Activated T-cell treated with anti-CD3 and anti-CD28 coated beads for 48 hours (primary cell): ENCODE data around the gene PPFIA4.

Experiments used
- DNase-seq: peaks from one replicate; pipeline ENCODE4 v3.0.0-alpha.2; 2020; ENCODE audit warnings: low read depth

The PPFIA4 gene

DNA sequence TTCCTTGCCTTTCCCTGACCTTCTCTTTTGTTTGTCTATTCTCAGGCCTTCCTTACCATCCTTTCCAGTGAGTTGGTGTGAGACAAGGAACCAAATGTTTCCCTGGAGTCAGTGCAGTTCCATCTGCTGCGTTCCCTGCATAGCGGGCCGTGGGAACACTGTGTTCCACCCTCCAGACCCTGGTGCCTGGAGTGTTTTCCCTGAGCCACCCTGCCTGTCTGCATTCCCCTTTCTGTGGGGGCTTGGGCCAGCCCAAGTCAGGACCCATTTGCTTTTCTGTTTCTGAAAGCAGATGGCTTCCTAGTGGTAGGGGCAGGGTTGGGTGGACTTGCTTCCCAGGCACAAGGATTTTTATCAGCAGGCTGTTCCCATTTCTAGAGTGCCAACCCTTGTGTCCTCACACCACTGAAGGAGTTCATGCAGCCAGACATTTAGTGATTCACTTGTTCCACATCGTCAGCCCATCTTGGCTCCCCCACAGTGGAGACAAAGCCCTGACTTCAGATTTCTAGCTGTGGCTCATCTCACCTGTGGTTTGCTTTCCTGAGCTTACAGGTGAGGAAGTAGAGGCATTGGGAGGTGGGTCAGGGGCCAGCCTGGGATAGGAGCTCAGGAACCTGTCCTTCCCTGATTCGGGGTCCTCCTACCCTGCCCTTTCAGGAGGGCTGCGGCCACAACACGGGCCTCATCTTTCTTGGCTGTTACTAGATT, 73.7 kb downstream of the PPFIA4 start:
- no peak for DNase-seq

DNA sequence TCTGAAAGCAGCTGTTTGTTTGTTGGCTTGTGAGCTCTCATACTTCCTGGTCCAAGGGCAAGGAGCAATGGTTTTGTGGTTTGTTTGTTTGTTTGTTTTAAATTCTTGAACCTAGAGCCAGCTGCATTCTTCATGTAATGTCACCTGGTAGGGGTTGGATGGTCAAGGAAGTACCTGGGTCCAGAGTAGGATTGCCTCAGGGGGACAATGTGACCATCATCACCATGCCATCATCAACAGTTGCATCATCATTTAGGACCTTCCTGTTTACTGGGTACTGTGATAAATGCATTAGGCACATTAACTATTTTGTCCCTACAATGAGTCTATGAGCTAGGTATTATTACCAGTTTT, 74.2 kb downstream of the PPFIA4 start:
- no peak for DNase-seq

DNA sequence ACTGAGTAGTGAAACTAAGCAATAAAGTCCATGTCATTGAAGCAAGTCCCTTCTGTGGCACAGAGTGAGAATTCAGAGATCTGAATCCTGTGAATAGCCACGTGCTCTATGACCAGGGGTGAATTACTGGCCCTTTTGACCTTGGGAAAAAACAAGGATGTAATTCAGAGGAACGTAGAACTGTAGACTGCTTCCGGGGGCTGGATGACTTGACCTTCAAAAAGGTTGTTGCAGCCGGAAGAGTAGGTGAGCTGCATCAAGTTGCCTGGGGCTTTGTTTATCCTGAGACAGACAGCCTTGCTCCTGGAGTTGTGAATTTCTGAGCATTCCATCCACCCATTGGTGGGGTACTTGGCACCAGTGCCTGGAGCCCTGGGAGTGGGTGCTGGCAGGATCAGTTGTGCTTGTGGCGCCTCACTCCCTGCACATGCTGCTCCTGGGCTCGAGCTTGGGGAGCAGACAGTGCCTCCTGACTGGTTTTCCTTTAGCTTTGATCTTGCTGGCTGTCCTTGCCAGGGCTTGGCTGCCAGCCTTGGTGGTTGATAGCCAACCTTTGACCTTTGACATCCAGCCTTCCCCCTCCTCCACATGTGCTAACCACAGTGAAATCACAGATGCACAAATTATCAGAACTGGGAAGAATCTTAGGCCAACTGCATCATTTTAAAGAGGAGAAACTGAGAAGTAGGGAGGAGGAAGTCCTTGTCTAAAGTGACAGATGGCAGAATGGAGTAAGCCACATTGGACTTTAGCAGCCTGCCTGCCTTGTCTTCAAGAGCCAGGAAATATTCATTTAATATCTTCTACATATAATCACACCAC, 75.7 kb downstream of the PPFIA4 start:
- DNase-seq: no peak

DNA sequence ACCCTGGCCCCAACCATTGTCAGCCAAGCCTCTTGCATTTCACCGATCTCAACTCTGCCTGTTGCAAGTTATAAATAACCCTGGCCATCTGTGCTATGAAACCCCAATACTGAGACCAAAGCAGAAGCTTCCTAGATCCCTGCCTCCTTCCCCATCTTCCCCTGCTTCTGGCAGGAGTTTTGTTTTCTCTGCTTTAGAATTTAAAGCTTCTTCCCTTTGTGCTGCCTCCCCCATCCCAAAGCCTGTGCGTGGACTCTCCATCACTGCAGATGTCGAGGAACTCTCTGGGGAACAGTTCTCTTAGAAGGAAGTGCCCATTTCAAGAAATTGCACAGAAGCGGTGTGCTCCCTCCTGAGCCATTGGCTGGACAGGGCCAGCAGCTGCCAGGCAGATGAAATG, 76.9 kb downstream of the PPFIA4 start:
- no peak for DNase-seq

DNA sequence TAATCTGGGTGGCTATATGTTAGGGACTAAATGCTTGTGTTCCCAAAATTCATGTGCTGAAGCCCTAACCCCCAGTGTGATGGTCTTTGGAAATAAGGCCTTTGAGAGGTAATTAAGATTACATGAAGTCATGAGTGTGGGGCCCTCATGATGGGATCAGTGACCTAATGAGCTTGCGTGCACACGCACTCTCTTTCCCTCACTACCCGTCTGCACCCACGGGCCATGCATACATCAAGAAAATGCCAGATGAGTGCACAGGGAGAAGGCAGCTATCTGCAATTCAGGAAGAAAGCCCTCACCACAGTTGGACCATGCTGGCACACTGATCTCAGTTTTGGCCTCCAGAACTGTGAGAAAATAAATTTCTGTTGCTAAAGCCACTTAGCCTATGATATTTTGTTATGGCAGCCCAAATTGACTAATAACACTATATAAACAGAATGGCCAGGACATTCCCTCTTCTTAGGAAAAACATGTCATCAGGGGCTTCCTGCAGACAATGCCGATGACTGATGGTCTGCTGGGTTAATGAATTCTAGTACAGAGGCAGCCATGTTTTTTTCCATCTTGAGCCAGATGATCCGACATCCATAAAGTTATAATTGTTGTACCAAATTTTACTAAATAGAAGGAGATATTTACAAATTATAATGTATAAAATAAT, 77.7 kb downstream of the PPFIA4 start:
- DNase-seq: no peak

DNA sequence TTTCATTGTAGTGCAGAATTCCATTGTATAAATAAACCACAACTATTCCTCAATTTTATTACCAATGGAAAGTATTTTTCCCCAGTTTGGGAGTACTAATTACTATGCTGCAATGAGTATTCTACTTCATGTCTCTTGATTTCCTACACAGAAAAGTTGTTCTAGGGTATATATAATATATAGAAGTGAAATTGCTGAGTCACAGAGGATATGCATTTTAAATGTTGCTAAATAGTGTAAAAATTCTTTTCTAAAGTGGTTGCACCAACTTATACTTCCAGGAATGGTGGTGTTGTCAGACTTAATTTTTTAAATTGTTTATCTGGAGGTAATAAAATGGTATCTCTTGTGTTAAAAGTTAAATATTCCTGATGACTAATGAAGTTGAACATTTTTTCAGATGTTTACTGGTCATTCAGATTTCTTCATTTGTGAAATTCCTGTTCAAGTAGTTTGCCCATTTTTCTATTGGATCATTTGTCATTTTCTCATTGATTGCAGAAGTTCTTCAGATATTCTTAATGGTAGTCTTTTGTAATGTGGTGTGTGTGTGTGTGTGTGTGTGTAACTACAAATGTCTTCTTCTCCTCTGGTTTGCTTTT, 78.6 kb downstream of the PPFIA4 start:
- no peak for DNase-seq

DNA sequence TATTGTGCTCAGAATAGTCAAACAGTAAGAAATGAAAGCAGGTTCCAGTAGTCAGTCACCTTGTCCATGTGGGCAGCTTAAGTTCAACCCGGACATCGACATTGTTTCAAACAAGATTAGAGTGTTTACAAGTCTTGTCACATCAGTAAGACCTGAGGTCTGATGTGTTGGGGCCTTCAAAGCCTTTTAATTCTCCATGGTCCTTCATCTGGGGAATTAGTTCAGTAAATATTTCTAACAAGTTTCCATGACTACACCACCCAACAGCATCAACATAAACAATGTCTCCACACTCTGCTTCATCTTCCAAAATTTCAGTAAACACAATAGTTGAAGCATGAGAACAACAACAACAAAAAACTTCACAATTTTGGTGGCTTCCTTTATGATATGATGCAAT, 86.2 kb downstream of the PPFIA4 start:
- no peak for DNase-seq

DNA sequence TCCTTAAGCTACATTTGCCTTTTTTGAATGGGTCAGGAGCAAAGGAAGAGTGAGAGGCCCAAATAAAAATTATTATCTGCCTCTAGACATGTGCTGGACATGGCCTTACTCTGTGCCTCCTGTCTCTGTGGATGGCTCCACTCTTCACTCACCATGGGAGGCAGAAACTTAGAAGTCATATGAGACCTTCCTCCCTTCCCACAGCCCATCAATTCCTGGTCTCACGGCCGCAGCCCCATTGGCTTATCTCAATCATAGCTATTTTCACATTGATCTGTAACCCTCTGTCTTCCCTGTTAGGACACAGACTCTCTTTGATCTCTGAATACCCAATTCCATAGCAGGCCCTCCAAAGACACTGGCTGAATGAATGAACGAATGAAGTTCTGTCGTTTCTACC, 87.0 kb downstream of the PPFIA4 start:
- no peak for DNase-seq

DNA sequence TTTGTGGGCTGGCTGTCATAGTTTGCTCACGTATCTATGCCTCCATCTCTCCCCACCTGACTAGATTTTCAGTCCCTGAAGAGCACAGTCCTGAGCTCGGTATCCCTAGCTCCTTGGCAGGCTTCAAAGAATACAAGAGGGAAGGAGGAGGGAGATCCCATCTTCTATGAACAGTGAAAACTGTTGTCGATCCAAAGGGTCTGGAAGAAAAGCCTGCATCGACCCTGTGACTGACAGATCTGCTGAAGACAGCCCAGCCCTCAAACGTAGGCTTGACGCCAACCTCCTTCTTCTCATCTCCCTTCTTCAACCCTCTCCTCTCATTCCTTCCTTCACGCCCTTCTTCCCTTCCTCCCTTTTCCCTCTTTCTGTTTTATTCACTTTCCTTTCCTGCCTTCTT, 87.9 kb downstream of the PPFIA4 start:
- DNase-seq: no peak

DNA sequence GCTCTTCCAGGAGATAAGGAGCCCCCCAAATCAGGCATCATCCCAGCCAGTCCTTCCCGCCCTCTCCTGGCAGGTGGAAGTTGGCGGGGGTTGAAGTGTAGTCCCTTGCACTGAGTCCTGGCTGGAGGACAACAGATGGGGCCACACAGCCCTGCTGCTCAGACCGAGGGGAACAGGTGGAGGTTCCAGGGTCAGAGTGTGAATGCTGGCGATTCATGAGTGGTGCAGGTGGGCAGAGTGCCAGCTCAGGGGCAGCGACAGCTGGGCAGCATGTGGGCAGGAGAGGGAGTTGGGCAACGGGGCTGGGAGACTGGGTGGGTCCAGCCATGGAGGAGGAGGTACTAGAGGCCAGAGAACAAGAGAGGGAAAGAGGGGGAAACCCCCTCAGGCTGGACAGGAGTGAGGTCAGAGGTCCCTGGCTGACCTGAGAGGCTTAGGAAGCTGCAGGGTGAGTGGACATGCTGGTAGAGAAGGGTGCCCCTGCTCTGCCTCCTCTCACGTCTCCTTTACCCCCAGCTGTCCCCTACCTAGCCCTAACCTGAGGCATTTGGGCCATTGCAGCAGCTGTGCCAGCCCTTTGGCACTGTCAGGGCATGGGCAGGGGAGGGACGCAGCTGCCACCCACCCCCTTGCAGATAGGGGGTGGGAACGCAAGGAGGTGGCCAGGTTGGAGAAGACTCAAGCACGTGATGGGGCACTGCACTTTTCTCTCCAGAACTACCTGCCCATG, 90.0 kb downstream of the PPFIA4 start:
- no peak for DNase-seq

DNA sequence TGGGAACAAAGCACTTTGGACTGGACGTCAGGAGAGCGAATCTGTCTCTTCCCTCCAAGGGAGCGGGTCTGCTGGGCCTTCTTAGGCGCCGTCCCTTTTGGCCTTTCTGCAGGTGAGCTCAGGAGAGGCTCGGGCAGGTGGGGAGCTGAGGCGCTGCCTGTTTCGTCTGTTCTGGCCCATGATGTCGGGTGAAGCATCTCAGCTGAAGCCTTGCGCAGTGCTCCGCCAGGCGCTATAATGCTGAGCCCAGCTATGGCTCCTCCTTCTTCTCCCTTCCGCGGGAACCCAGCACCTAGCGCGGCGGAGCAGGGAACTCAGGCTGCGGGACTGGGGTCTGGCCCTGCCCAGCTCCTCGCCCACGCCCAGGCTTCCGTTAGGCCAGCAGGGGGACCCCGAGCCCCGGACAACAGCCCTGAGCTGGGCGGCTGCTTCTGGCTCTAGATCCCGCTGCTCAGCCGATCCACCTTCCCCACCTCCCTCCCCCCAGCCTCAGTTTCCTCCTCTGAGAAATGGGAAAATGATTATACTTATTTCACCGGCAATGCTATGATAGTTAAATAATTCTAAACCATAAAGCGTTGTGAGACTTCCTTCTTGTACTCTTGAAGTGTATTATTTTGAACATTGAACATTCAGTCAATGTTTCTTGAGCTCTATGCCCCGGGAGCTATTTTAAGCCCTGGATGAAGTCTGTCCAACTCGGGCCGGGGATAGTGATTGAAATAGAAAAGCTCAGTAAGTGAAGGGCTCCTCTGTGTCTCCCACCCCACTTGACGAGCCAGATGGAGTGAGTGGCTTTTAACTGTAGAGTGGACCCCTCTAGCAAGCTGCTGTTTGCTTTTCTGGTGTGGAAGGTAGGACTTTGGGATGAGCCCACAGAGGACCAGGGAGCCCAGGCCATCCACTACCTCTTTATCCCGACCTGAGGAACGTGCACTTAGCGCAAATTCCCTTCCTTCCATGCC, 91.6 kb downstream of the PPFIA4 start:
- peak; percentile 51 for DNase-seq

DNA sequence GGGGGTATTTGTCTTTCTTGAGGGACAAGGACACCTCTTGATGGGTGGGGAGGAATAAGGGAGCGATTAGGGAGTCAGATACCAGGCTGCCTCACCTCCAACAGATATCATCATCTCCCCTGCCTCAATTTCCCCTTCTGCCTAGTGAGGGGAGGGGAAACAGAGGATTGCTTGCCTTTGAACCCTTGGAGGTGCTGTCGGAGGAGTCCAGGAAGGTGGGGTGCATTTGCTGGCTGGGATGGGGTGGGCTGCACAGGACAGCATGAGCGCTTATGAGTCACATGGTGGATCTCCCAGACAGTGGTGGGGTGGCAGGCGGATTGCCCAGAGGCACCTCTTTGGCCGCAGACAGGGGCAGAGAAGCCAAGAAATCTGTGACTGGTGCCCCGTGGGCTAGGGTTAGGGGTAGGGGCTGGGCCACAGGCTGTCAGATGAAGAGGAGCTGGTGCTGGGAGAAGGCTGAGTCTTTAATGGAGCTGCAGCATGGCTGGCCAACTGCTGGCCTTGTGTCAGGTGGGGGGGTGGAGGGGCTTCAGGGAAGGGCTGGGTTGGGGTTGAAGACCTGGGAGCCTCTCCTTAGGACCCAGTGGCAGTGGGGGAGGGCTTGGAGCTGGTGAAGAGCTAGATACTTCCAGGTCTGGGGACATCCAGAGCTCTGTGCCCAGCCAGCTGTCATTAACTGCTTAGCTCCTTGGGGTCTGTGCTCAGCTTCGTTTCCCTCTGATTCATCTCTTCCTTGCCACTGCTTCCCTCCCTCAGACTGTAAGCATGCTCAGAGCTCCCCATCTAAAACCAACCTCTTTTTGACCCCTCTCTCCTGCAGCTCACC, 94.2 kb downstream of the PPFIA4 start:
- DNase-seq: no peak

DNA sequence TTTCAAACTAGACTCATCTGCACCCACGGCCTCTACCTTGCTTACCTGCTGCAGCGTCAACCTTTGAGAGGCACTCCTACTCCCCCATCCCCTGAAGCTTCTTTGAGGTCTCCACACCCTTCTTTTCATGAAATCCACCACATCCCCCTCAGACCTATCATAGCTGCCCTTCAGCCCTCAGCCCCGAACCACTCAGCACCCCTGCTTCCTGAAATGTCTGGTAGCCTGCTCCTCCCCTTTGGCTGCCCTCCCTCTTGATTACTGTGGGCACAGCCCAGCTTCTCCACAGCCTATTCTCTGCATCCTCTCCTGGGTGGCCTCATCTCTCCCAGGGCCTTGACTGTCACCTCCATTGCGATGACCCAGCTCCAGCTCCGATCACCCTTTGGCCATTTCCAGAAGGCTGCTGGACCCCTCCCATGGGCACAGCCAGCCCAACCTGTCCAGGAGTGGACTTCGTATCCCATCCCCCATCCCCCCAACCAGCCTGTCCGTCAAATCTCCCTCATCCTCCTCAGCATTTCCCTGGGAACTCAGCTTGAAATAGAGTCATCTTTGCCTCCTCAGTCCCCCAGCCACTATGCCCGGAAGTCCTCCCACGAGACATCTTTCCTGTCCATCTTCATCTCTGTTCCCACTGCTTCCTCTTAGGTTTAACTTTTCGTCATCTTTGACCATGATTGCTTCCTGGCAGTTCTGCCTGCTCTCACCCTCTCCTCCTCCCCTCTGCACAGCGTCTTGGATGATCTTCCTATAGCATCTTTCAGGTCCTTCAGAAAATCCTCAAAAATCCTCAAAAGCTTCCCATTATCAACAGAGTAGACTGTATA, 95.1 kb downstream of the PPFIA4 start:
- no peak for DNase-seq

DNA sequence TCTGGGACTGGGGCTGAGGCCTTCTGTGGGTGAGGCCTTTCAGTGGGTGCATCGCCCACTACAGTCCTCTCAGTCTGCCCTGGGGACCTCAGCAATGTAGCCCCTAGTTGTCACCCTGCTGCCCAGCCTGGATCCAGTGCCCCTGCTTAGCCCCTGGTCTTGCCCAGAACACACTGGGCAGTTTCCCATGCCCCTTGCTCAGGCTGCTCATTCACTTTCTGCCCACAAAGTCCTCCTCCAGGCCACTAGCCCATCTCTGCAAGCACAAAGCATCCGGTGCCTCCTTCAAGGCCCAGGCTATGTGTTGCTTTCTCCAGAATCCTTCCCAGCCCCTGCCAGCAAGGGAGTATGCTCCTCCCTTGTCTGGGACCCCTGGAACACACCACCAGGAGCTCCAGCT, 95.9 kb downstream of the PPFIA4 start:
- DNase-seq: no peak

DNA sequence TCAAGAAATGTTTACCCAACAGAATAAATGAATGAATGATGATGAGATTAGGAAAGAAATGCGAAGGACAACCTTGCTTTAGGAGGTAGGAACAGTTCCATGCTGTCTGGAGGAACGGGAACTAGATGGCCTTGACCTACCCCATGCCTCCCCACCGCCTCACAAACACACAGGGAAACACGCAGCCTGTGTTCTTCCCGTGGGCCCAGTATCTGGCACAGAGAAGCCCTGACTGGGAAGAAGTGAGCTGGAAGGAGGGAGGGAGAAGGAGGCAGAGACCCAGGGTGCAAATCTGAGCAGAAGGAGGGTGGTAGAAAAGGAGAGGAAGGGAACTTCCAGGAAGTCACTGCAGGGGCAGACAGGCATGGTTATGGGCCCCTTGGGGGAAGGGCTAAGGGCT, 97.7 kb downstream of the PPFIA4 start:
- DNase-seq: no peak

DNA sequence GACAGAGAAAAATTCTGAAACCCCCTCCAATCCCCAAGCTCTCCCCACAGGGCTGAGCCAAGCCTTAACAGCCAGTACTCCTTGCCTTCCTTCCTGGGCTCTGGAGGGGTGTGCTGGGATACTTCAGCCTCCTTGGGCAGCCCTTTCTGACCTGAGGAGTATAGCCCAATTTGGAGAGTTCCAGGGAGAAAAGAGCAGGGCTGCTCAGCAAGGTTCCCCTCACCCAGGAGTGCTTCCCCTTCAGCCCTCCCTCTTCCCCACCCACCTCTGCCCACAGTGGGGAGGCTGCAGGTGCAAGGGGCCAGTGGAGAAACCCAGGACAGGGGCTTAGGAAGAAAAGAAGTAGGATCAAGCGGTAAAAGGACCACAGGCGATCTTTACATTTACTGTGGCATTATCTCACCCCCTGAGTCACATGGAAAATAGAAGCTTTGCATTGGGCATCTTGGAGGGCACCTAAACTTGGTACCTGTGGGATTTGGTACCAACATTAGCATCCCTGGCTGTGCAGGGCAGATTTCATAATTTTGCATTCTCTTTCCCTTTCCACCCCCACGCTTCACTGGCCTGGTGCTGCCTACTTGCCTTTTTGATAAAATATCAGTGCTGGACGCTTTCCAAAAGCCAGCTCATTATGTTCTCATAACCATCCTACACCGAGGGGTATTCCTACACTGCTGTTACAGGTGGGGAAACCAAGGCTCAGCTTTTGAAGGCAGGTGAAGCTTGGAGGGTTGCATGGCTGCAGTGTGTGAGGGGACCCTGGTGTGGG, 98.4 kb downstream of the PPFIA4 start:
- no peak for DNase-seq

DNA sequence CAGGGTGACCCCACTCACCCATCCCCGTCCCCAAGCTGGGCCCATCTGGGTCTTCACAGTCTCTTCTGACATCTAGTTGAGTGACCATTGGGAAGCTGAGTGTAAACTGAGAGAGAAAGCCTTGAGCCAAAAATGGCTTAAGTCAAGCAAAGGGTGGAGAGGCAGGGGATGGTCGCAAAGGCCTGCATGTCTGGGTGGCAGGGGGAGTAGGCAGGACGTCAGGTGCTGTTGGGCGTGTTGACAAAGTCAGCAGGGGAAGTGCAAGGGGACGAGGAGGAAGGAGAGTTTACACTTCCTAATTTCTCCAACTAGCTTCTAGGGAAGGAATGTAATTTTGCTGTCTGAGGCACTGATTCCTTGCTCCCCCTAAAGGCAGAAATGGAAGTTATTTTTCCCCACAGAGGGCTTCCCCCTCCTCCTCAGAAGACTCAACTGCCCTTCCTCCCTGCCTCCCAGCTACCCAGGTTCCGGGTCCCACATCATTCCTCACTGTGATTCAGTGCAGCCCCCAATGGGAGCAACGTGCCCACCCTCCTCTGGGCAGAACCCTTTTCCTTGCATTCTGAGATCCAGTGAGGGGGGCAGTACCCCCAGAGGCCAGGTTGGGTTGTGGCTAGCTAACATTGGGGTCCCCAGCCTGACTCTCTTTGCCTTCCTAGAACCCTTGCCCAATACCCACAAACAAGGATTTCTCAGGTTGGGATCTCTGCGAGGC, 100.0 kb downstream of the PPFIA4 start:
- no peak for DNase-seq
